Urinary bladder (tissue), 4 donors: ENCODE results near the gene PLPPR4. TPM values are rescaled to one million over a fixed set of nuclear protein-coding genes. Genes with fewer than 3 reads are reported as not detected.
"Not testable (repeated sequence)": the region's sequence is repeated elsewhere in the genome, so short reads cannot be mapped to it uniquely, and the experiment has no call there.

ENCODE experiments used
- DNase-seq: peaks from one replicate; pipeline ENCODE4 v3.0.0-alpha.2; 2015; ENCODE audit errors: extremely low spot score
- H3K27ac ChIP-seq: one replicate; pipeline ENCODE4 v1.5.1; 2013; ENCODE audit warnings: low read depth, mild to moderate bottlenecking, moderate library complexity
- H3K36me3 ChIP-seq: one replicate; pipeline ENCODE4 v1.6.1; 2013; ENCODE audit warnings: mild to moderate bottlenecking, moderate library complexity; ENCODE audit not compliant: insufficient read depth
- H3K4me1 ChIP-seq: one replicate; pipeline ENCODE4 v1.6.1; 2013; ENCODE audit warnings: mild to moderate bottlenecking, moderate library complexity; ENCODE audit not compliant: insufficient read depth
- H3K4me3 ChIP-seq: one replicate; pipeline ENCODE4 v1.5.1; 2013; ENCODE audit warnings: low read depth, low read length
- WGBS: extraction: QIAGEN DNeasy Blood & Tissue Kit; methylation state at CpG from one replicate; pipeline ENCODE4 v1.1.7; 2013; 5-methylcytosine and 5-hydroxymethylcytosine counted together
- polyA plus RNA-seq: library from polyadenylated mRNA; stranded (reverse); fragments of 200-250 nt; gene quantifications from one replicate; pipeline ENCODE4 v1.2.3, GENCODE V29; 2013
- total RNA-seq: library from RNA; depleted of rRNA; stranded (reverse); fragments of >200 nt; gene quantifications from one replicate; pipeline ENCODE4 v1.2.3, GENCODE V29; 2014
- donor health status: healthy with polysubstance abuse.
- donor health status: healthy.

Gene PLPPR4
- total and polyA plus RNA-seq, 2 donors = 23.8 to 25.4 TPM

GRCh38 chr1:99240621-99241020 lies 23.7 kb upstream of the PLPPR4 start:
- no peak for DNase-seq
- 59% methylated on average over 2 of the region's 2 CpGs for WGBS
- H3K4me1 ChIP-seq = no peaks in the 10 kb centered on the region
- no peaks in the 10 kb centered on the region for H3K36me3 ChIP-seq
- H3K4me3 ChIP-seq = no peak overlapping the region
- no peak overlapping the region for H3K27ac ChIP-seq

- Histone ChIP-seq H3K27ac (no peak overlapping the region), H3K4me1 (no peaks in the 10 kb centered on the region), H3K36me3 (no peaks in the 10 kb centered on the region), H3K4me3 (no peak overlapping the region)
- WGBS = 94% methylated on average over 3 of the region's 3 CpGs
- DNase-seq = no peak
Observed at GRCh38 chr1:99246152-99246551, 18.1 kb upstream of the PLPPR4 start.

- Histone ChIP-seq H3K4me3 (no peak overlapping the region), H3K27ac (no peak overlapping the region), H3K4me1 (no peaks in the 10 kb centered on the region), H3K36me3 (no peaks in the 10 kb centered on the region)
- 91% methylated on average over 2 of the region's 2 CpGs for WGBS
- DNase-seq = no peak
Observed at GRCh38 chr1:99247199-99247598, 17.1 kb upstream of the PLPPR4 start.

GRCh38 chr1:99250728-99251127 lies 13.6 kb upstream of the PLPPR4 start:
- WGBS = 63% methylated on average over 5 of the region's 5 CpGs
- no peak for DNase-seq
- no peaks in the 10 kb centered on the region for H3K36me3 ChIP-seq

GRCh38 chr1:99251308-99251707 lies 13.0 kb upstream of the PLPPR4 start:
- H3K36me3 ChIP-seq = no peaks in the 10 kb centered on the region
- no peaks in the 10 kb centered on the region for H3K4me1 ChIP-seq
- no peak overlapping the region for H3K4me3 ChIP-seq
- H3K27ac ChIP-seq = no peak overlapping the region
- WGBS = 92% methylated on average over 1 of the region's 1 CpG
- no peak for DNase-seq

More at GRCh38 chr1:99250728-99251127, 13.6 kb upstream of the PLPPR4 start:
- H3K27ac ChIP-seq = no peak overlapping the region
- no peak overlapping the region for H3K4me3 ChIP-seq
- no peaks in the 10 kb centered on the region for H3K4me1 ChIP-seq

GRCh38 chr1:99252630-99253029 lies 11.7 kb upstream of the PLPPR4 start:
- no peak for DNase-seq
- H3K27ac ChIP-seq = no peak overlapping the region
- no peaks in the 10 kb centered on the region for H3K36me3 ChIP-seq
- WGBS = 73% methylated on average over 2 of the region's 2 CpGs
- H3K4me3 ChIP-seq = no peak overlapping the region
- H3K4me1 ChIP-seq = no peaks in the 10 kb centered on the region

GRCh38 chr1:99260402-99260801 lies 3.9 kb upstream of the PLPPR4 start:
- 80% methylated on average over 3 of the region's 3 CpGs for WGBS
- DNase-seq, H3K4me1 ChIP-seq, H3K27ac ChIP-seq, H3K36me3 ChIP-seq, H3K4me3 ChIP-seq: not testable (repeated sequence)

GRCh38 chr1:99265124-99265523 lies 832 bp downstream of the PLPPR4 start:
- H3K36me3 ChIP-seq = no peaks in the 10 kb centered on the region
- H3K4me1 ChIP-seq = no peaks in the 10 kb centered on the region
- peak overlapping the region; percentile 51 for H3K4me3 ChIP-seq
- DNase-seq = no peak
- H3K27ac ChIP-seq = no peak overlapping the region
- 55% methylated on average over 3 of the region's 3 CpGs for WGBS

- DNase-seq = no peak
- Histone ChIP-seq H3K36me3 (no peaks in the 10 kb centered on the region), H3K4me1 (no peaks in the 10 kb centered on the region), H3K27ac (no peak overlapping the region), H3K4me3 (peak overlapping the region; percentile 37)
- 54% methylated on average over 2 of the region's 2 CpGs for WGBS
Observed at GRCh38 chr1:99266726-99267125, 2.4 kb downstream of the PLPPR4 start.

GRCh38 chr1:99268021-99268420 lies 3.7 kb downstream of the PLPPR4 start:
- no peaks in the 10 kb centered on the region for H3K36me3 ChIP-seq
- H3K4me1 ChIP-seq = no peaks in the 10 kb centered on the region
- no peak overlapping the region for H3K27ac ChIP-seq
- DNase-seq = no peak
- 93% methylated on average over 1 of the region's 1 CpG for WGBS
- no peak overlapping the region for H3K4me3 ChIP-seq

GRCh38 chr1:99269321-99269720 lies 5.0 kb downstream of the PLPPR4 start:
- H3K4me1 ChIP-seq = no peaks in the 10 kb centered on the region
- DNase-seq = no peak
- no peaks in the 10 kb centered on the region for H3K36me3 ChIP-seq
- no peak overlapping the region for H3K27ac ChIP-seq
- H3K4me3 ChIP-seq = no peak overlapping the region

GRCh38 chr1:99270646-99271045 lies 6.4 kb downstream of the PLPPR4 start:
- Histone ChIP-seq H3K4me3 (no peak overlapping the region), H3K4me1 (no peaks in the 10 kb centered on the region), H3K36me3 (no peaks in the 10 kb centered on the region), H3K27ac (no peak overlapping the region)
- WGBS = 78% methylated on average over 1 of the region's 1 CpG
- no peak for DNase-seq

GRCh38 chr1:99271249-99271648 lies 7.0 kb downstream of the PLPPR4 start:
- H3K4me3 ChIP-seq = no peak overlapping the region
- no peaks in the 10 kb centered on the region for H3K36me3 ChIP-seq

GRCh38 chr1:99277066-99277465 lies 12.8 kb downstream of the PLPPR4 start:
- Histone ChIP-seq H3K36me3 (no peaks in the 10 kb centered on the region), H3K4me3 (no peak overlapping the region), H3K27ac (no peak overlapping the region), H3K4me1 (no peaks in the 10 kb centered on the region)
- DNase-seq = no peak
- WGBS = 74% methylated on average over 1 of the region's 1 CpG

More at GRCh38 chr1:99271249-99271648, 7.0 kb downstream of the PLPPR4 start:
- no peak overlapping the region for H3K27ac ChIP-seq
- H3K4me1 ChIP-seq = no peaks in the 10 kb centered on the region
- DNase-seq = no peak

- no peak for DNase-seq
- Histone ChIP-seq H3K4me3 (peak overlapping the region; percentile 17), H3K36me3 (no peaks in the 10 kb centered on the region), H3K27ac (no peak overlapping the region), H3K4me1 (no peaks in the 10 kb centered on the region)
- 40% methylated on average over 4 of the region's 4 CpGs for WGBS
Observed at GRCh38 chr1:99279525-99279924, 15.2 kb downstream of the PLPPR4 start.
